ENCODE results near the gene NNMT. TPM values are rescaled to one million over a fixed set of nuclear protein-coding genes. Genes with fewer than 3 reads are reported as not detected.

The NNMT gene
- total RNA-seq, 1 experiment from 2014 or later: not detected

- H3K9ac ChIP-seq (ENCODE audit: low read length): no peak overlapping the region
- no peak overlapping the region for H2AFZ ChIP-seq (ENCODE audit: low read depth, low read length, poor library complexity, severe bottlenecking)
- no peaks in the 10 kb centered on the region for H3K36me3 ChIP-seq (ENCODE audit: control insufficient read depth in 1 of 2, insufficient read depth in 2 of 2, low read length in 2 of 2)
- ChIA-PET POLR2A (no interaction called here), RAD21 (ENCODE audit: low non-redundant PET in 1 of 2, low total read pairs in 2 of 2, uncharacterized antibody in 2 of 2, unreplicated experiment in 2 of 2) (no interaction called here), CTCF (no interaction called here)
- no peak overlapping the region for H3K4me2 ChIP-seq (ENCODE audit: low read length)
- ATAC-seq (no peak), DNase-seq (ENCODE audit: low read depth, low spot score) (no peak)
- intact Hi-C loops (cut with micrococcal nuclease): loop anchor here (10.0 kb wide), 3 partner anchors 121 to 1931 kb away; no protein-coding TSS in a partner anchor
- H3K27me3 ChIP-seq (ENCODE audit: insufficient read depth, low read length): no peaks in the 10 kb centered on the region
- peaks cover 4% of the 10 kb centered on the region; the same call in 1 of the 2 replicates for H3K9me2 ChIP-seq (ENCODE audit: insufficient read depth)
- no peaks in the 10 kb centered on the region for H3K79me2 ChIP-seq (ENCODE audit: insufficient read depth, low read length)
- TF ChIP-seq, protein P1, sequence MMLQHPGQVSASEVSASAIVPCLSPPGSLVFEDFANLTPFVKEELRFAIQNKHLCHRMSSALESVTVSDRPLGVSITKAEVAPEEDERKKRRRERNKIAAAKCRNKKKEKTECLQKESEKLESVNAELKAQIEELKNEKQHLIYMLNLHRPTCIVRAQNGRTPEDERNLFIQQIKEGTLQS (IDR thresholded peaks at IDR 0.05): no peak
- TF ChIP-seq EZH2 (IDR thresholded peaks at IDR 0.05): no peak
- no peak for TF ChIP-seq TCF7L2 (IDR thresholded peaks at IDR 0.05; ENCODE audit: borderline replicate concordance, extremely low read depth, insufficient read depth, insufficient read length)
- TF ChIP-seq FOSL1 (IDR thresholded peaks at IDR 0.05; ENCODE audit: low read depth): no peak
- no peak for TF ChIP-seq CEBPB (IDR thresholded peaks at IDR 0.05; ENCODE audit: low read depth)
- no peak for TF ChIP-seq YY1 (IDR thresholded peaks at IDR 0.05; ENCODE audit: extremely low read depth, insufficient replicate concordance, low read depth, low read length)
- no peak overlapping the region for H3K27ac ChIP-seq (ENCODE audit: low read depth, low read length)
- peaks cover 0 to 4% of the 10 kb centered on the region in 2 experiments; a peak in 1 of 4 replicates for H3K4me1 ChIP-seq (ENCODE audit: control insufficient read depth in 1 of 2, insufficient read depth in 2 of 2, low read length in 2 of 2)
- no TSS peak for BruUV-seq (replicated peaks)
- no peak overlapping the region for H3K4me3 ChIP-seq (replicated peaks in 1 of 2; ENCODE audit: low read depth in 1 of 2, low read length in 2 of 2)
- H3K9me3 ChIP-seq (ENCODE audit: control insufficient read depth in 1 of 2, insufficient read depth in 1 of 2, low read depth in 1 of 2, low read length in 2 of 2): no peaks in the 10 kb centered on the region
- H4K20me1 ChIP-seq (ENCODE audit: insufficient read depth): no peaks in the 10 kb centered on the region; the same call in 1 of the 2 replicates
Observed at GRCh38 chr11:114343493-114343892, 47.3 kb downstream of the NNMT start.

DNA sequence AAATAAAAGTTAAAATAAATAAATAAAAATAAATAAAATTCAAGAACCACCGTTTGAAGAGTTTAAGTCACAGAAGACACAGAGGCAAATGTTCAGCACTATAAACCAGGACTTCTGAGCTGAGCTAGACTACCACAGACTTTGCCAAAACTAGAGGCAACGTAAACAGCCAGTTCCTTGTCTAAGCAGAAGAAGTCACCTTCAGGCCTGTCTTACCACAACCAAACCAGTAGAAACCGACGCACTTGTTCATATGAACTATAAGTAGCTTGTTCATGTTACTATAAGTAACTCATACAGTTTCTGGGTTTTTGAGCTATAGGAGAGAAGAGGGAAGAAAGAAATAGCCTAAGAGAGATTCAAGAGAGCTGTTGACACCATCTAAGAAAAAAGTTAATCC is 48.3 kb downstream of the NNMT start:
- CTCF ChIA-PET: no interaction called here
- Histone ChIP-seq H3K9ac (ENCODE audit: low read length) (no peak overlapping the region), H3K4me2 (ENCODE audit: low read length) (no peak overlapping the region), H3K27me3 (ENCODE audit: insufficient read depth, low read length) (no peaks in the 10 kb centered on the region), H3K79me2 (ENCODE audit: insufficient read depth, low read length) (no peaks in the 10 kb centered on the region), H2AFZ (ENCODE audit: low read depth, low read length, poor library complexity, severe bottlenecking) (no peak overlapping the region), H3K27ac (ENCODE audit: low read depth, low read length) (no peak overlapping the region), H3K36me3 (ENCODE audit: control insufficient read depth in 1 of 2, insufficient read depth in 2 of 2, low read length in 2 of 2) (no peaks in the 10 kb centered on the region), H3K4me3 (replicated peaks in 1 of 2; ENCODE audit: low read depth in 1 of 2, low read length in 2 of 2) (no peak overlapping the region), H3K9me3 (ENCODE audit: control insufficient read depth in 1 of 2, insufficient read depth in 1 of 2, low read depth in 1 of 2, low read length in 2 of 2) (no peaks in the 10 kb centered on the region), H3K9me2 (ENCODE audit: insufficient read depth) (peaks cover 4% of the 10 kb centered on the region; the same call in 1 of the 2 replicates), H3K4me1 (ENCODE audit: control insufficient read depth in 1 of 2, insufficient read depth in 2 of 2, low read length in 2 of 2) (peaks cover 0 to 4% of the 10 kb centered on the region in 2 experiments; a peak in 1 of 4 replicates), H4K20me1 (ENCODE audit: insufficient read depth) (no peaks in the 10 kb centered on the region; the same call in 1 of the 2 replicates)
- RAD21 ChIA-PET (ENCODE audit: low non-redundant PET in 1 of 2, low total read pairs in 2 of 2, uncharacterized antibody in 2 of 2, unreplicated experiment in 2 of 2): no interaction called here
- TF ChIP-seq ZFX (IDR thresholded peaks at IDR 0.05) (no peak), SIN3A (IDR thresholded peaks at IDR 0.05; ENCODE audit: low read depth) (no peak), CEBPB (IDR thresholded peaks at IDR 0.05; ENCODE audit: low read depth) (no peak), RAD21 (IDR thresholded peaks at IDR 0.05; ENCODE audit: low read depth) (no peak), POLR2AphosphoS5 (IDR thresholded peaks at IDR 0.05; ENCODE audit: low read depth, low read length) (no peak), YY1 (IDR thresholded peaks at IDR 0.05; ENCODE audit: extremely low read depth, insufficient replicate concordance, low read depth, low read length) (no peak), SP1 (IDR thresholded peaks at IDR 0.05; ENCODE audit: low read depth) (no peak), CBX3 (IDR thresholded peaks at IDR 0.05; ENCODE audit: low read depth) (no peak), JUND (IDR thresholded peaks at IDR 0.05) (no peak)
- TF ChIP-seq, protein P2, sequence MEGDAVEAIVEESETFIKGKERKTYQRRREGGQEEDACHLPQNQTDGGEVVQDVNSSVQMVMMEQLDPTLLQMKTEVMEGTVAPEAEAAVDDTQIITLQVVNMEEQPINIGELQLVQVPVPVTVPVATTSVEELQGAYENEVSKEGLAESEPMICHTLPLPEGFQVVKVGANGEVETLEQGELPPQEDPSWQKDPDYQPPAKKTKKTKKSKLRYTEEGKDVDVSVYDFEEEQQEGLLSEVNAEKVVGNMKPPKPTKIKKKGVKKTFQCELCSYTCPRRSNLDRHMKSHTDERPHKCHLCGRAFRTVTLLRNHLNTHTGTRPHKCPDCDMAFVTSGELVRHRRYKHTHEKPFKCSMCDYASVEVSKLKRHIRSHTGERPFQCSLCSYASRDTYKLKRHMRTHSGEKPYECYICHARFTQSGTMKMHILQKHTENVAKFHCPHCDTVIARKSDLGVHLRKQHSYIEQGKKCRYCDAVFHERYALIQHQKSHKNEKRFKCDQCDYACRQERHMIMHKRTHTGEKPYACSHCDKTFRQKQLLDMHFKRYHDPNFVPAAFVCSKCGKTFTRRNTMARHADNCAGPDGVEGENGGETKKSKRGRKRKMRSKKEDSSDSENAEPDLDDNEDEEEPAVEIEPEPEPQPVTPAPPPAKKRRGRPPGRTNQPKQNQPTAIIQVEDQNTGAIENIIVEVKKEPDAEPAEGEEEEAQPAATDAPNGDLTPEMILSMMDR (IDR thresholded peaks at IDR 0.05 in 2 of 3, conservative IDR thresholded peaks at IDR 0.05 in 1 of 3; ENCODE audit: borderline replicate concordance in 1 of 3, insufficient read depth in 1 of 3, low read depth in 2 of 3, low read length in 2 of 3): no peak
- intact Hi-C loops (cut with micrococcal nuclease): loop anchor here (10.0 kb wide), 3 partner anchors 120 to 1930 kb away; no protein-coding TSS in a partner anchor
- DNase-seq (ENCODE audit: low read depth, low spot score): no peak
- BruUV-seq (replicated peaks): no TSS peak
- POLR2A ChIA-PET: no interaction called here
- no peak for ATAC-seq

Measured in HCT116 (cell line).